Measurements from ENCODE around the gene FAM120A.

- TF ChIP-seq ZNF549 (CRISPR knock-in tag; IDR thresholded peaks at IDR 0.05), result no peak
- no peak for TF ChIP-seq SMAD1 (CRISPR knock-in tag; IDR thresholded peaks at IDR 0.05; ENCODE audit: borderline replicate concordance, low read depth)
- TF ChIP-seq ZNF780A (CRISPR knock-in tag; IDR thresholded peaks at IDR 0.05), result no peak
- no peak for TF ChIP-seq ZNF3 (CRISPR knock-in tag; IDR thresholded peaks at IDR 0.05)
- TF ChIP-seq, protein P1, sequence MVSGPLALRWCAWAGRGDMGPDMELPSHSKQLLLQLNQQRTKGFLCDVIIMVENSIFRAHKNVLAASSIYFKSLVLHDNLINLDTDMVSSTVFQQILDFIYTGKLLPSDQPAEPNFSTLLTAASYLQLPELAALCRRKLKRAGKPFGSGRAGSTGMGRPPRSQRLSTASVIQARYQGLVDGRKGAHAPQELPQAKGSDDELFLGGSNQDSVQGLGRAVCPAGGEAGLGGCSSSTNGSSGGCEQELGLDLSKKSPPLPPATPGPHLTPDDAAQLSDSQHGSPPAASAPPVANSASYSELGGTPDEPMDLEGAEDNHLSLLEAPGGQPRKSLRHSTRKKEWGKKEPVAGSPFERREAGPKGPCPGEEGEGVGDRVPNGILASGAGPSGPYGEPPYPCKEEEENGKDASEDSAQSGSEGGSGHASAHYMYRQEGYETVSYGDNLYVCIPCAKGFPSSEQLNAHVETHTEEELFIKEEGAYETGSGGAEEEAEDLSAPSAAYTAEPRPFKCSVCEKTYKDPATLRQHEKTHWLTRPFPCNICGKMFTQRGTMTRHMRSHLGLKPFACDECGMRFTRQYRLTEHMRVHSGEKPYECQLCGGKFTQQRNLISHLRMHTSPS (CRISPR knock-in tag; IDR thresholded peaks at IDR 0.05; ENCODE audit: low read depth), result no peak
- no peak for TF ChIP-seq FOXC1 (CRISPR knock-in tag; IDR thresholded peaks at IDR 0.05; ENCODE audit: borderline replicate concordance)
- TF ChIP-seq ZNF496 (CRISPR knock-in tag; IDR thresholded peaks at IDR 0.05; ENCODE audit: insufficient replicate concordance), result no peak
- TF ChIP-seq ATF4 (CRISPR knock-in tag; IDR thresholded peaks at IDR 0.05), result no peak
- TF ChIP-seq, protein P2, sequence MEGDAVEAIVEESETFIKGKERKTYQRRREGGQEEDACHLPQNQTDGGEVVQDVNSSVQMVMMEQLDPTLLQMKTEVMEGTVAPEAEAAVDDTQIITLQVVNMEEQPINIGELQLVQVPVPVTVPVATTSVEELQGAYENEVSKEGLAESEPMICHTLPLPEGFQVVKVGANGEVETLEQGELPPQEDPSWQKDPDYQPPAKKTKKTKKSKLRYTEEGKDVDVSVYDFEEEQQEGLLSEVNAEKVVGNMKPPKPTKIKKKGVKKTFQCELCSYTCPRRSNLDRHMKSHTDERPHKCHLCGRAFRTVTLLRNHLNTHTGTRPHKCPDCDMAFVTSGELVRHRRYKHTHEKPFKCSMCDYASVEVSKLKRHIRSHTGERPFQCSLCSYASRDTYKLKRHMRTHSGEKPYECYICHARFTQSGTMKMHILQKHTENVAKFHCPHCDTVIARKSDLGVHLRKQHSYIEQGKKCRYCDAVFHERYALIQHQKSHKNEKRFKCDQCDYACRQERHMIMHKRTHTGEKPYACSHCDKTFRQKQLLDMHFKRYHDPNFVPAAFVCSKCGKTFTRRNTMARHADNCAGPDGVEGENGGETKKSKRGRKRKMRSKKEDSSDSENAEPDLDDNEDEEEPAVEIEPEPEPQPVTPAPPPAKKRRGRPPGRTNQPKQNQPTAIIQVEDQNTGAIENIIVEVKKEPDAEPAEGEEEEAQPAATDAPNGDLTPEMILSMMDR (CRISPR knock-in tag; IDR thresholded peaks at IDR 0.05), result no peak
- TF ChIP-seq ZFP91 (CRISPR knock-in tag; IDR thresholded peaks at IDR 0.05; ENCODE audit: borderline replicate concordance), result no peak
Observed at GRCh38 chr9:93612796-93613154, 161.3 kb downstream of the FAM120A start.

Measured in HepG2 (cell line).